OCI-M1 (cell line): ENCODE data around the gene TRAPPC1.

Source experiments
- DNase-seq: peaks from one replicate; lab custom pipeline; 2025; lab: John Stamatoyannopoulos, UW

TRAPPC1 gene

DNA sequence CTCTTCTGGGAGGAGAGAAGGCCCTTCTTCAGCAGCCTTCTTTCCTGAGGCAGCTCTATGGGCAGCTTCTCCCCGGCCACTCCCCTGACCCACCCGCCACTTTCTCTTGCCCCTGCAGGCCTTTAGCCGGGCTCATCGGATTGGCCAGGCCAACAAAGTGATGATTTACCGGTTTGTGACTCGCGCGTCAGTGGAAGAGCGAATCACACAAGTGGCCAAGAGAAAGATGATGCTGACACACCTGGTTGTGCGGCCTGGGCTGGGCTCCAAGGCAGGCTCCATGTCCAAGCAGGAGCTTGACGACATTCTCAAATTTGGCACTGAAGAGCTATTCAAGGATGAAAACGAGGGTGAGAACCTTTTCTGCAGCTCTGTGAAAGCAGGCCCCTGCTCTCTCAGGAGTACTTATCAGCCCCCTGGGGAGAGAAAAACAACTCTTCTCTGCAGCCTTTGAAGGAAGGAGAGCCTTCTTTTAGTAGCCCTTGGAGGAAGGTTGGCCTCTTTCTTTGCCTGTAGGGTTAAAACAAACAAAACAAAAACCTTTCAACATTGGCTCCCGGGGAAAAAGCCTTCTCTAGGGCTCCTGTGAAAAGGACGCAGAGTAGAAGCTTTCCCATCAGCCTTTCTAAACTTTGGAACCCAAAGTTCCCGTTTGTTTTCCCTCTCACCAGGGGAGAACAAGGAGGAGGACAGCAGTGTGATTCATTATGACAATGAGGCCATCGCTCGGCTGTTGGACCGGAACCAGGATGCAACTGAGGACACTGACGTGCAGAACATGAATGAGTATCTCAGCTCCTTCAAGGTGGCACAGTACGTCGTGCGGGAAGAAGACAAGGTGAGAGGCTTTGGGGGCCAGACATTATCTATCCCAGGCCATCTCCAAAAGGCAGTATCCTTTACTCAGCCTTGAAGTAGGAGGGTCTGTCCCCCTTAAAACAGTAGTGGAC, 28.3 kb downstream of the TRAPPC1 start:
- DNase-seq, result no peak

DNA sequence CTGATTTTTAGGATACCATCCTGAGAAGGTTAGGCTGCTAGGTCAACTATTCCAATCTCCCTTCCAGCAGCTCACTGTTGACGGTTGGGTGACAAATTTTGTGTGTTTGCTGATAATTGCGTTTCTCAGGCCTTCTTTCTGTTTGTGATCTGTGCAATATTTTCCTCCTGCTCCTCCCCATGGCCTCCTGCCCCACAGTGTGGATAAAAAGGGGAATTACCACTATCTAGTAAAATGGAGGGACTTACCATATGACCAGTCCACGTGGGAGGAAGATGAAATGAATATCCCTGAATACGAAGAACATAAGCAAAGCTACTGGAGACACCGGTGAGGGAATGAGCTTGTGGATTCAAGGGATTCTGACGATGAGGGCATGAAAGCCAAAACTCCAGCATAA, 34.0 kb downstream of the TRAPPC1 start:
- DNase-seq, result peak; percentile 77

DNA sequence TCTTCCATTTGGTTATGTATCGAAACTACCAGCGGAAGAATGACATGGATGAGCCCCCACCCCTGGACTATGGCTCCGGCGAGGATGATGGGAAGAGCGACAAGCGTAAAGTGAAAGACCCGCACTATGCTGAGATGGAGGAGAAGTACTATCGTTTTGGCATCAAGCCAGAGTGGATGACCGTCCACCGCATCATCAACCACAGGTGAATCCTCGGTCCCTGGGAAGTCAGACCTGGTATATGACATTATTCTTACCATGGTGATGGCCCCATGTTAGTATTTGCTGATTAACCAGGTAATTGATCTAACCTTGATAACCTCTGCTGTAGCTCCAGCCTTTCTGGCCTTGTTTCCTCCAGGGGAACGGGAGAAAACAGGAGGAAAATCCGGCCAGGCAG, 34.7 kb downstream of the TRAPPC1 start:
- no peak for DNase-seq

DNA sequence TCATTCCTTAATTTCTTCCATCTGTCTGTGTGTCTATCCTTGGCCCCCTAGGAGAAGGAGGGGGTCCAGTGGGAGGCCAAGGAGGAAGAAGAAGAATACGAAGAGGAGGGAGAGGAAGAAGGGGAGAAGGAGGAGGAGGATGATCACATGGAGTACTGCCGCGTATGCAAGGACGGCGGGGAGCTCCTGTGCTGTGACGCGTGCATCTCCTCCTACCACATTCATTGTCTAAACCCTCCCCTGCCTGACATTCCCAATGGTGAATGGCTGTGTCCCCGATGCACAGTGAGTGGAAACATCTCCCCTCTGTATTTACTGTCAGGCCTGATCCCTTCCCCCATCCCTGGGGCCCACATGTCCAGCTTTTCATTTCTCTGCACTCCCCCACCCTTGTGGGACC, 36.9 kb downstream of the TRAPPC1 start:
- DNase-seq, result no peak

DNA sequence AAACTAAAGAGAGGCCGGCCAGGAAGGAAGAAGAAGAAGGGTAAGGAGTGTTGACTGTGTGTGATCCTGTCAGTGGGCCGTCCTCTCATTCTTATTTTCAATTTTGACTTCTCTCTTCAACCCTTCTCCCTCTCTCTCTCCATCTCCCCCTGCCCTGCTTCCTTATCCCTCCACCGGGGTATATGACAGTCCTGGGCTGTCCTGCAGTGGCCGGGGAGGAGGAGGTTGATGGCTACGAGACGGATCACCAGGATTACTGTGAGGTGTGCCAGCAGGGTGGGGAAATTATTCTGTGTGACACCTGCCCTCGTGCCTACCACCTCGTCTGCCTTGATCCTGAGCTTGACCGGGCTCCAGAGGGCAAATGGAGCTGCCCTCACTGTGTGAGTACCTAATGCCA, 37.5 kb downstream of the TRAPPC1 start:
- no peak for DNase-seq

DNA sequence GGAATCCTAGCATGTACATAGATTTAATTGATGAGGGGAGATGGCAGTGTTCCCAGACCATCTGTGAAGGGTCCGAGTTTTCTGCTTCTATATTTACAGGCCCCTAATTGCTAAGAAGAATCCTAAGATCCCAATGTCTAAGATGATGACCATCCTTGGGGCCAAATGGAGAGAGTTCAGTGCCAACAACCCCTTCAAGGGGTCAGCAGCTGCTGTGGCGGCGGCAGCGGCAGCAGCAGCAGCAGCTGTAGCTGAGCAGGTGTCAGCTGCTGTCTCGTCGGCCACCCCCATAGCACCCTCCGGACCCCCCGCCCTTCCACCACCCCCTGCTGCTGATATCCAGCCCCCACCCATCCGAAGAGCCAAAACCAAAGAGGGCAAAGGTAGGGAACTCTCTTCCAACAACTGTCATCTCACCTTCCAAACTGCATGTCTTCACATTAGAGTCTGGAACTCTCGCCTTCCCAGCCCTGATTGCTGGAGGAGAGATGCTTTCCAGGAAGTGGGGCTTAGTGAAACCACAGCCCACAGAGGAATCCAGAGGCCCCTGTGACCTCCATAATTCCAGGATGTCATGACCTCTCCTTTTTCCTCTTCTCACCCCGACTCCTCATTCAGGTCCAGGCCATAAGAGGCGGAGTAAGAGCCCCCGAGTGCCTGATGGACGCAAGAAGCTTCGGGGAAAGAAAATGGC, 38.4 kb downstream of the TRAPPC1 start:
- DNase-seq, result no peak

DNA sequence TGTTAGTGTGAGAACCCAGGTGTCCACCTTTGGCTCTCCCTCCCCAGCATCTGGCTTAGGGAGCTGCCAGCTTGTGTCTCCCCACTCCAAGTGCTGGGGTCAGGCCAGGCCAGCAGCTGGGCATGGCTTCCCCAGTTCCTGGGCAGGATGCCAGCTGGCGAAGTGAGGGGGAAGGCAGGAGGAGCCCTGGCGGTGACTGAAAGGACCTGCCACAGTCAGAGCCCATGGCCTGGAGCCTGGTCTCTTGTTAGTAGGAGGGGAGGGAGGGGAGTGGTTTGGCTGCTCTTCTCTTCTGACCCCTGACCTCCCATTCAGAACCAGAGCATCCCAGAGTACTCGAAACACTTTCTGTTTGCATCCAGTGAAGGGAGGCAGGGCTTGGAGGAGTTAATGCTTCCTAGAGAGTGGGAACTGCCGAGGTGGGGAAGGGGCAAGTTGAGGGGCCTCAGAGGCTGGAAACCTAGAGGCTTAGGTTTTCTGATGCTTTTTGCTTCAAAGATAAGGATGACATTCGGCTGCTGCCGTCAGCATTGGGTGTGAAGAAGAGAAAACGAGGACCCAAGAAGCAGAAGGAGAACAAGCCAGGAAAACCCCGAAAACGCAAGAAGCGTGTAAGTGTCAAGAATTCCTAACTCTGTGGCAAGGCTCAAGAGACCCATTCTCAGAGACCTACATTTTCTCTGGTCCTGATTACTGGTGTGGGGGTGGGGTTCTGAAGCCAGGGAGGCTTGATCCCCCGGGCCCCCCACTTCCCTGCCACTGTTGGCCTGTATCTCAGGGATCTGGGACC, 42.4 kb downstream of the TRAPPC1 start:
- DNase-seq, result peak; percentile 42

DNA sequence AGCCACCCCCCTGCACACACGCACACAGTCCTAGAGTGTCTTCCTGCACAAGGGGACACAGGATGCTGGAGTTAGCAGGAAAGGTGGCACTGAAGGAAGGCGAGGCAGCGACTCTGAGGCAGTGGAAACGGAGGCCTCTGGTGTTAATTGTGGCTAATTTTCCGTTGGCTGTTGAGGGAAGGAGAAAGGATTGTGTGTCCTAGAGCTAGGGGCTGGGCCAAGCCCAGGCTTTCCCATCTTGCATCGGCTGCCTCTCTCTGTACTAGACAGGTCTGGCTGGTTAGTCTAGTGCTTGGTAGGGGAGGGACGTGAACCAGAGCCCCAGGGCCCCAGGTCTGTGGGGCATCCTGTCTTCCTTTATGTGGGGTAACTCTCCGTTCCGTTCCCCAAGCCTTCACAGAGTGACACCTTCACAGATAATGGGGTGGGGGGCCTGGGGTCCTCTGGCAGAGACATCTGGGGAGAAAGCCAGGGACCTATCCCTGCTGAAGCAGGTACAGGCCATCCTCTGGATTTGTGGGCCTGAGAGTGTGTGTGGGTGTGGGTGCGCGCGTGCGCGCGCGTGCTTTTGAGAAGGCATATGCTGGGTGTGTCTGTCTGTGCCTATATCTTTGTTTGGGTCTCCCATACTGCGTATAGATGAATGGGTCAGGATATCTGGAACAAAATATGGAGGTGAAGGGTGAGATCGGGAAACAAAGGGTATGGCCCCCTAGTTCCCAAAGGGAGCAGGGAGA, 43.4 kb downstream of the TRAPPC1 start, which contains the start of gene CHD3:
Gene CHD3 (plus strand): TSS at position 606 of the 737 bp plus-strand sequence. CDS start 212 bp downstream, outside the sequence.
- DNase-seq, result no peak

DNA sequence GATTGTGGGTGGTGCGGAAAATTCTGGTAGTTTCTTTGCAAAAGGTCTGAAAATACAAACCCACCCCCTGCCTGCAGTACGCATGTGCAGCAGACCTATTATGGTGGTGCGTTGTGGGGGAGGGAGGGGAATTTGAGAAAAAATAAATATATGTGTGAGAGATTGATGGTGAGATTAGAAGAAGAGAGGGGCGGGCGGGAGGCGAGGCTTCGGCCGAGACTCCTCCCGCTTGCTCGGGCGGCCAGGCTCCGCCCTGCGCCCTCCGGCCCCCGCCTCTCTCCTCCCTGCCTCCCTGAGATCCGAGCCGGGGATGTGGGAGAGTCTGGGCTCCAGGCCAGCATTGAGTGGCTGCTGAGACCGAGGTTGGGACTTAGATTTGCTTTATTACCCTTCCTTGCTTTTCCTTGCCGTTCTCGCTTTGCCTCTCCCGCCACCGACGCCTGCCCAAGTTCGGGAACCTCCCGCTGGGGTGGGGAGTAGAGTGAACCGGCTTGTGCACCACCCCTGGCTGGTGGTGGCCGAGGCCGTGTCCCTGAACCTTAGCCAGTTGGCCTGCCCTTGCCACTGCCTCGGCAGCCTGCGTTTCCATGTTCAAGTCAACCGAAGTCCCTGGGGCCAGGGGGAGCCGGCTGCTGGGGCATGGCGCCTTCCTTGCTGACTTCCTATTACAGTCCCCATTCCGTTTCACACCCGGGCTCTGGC, 44.1 kb downstream of the TRAPPC1 start:
- DNase-seq, result peak; percentile 99

DNA sequence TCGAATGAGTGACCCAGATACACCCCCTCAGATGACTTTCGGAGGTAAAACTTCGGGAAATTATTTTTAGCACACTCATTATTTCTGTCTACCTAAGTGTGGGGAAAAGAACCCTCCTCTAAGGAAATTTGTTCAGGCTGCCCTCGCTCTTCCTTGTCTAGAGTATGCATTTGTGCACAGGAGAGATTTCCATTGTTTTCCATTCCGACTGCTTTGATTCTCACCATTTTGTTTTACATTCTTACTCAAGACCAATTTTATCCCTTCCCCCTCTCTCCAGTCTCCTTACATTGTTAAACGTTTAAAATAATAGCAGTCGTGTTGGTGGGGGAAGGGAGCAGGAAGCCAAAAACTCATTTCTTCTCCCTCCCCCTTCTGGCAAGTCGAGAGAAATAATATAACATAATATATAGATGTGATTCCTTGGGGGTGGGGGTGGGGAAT, 44.7 kb downstream of the TRAPPC1 start:
- DNase-seq, result no peak

DNA sequence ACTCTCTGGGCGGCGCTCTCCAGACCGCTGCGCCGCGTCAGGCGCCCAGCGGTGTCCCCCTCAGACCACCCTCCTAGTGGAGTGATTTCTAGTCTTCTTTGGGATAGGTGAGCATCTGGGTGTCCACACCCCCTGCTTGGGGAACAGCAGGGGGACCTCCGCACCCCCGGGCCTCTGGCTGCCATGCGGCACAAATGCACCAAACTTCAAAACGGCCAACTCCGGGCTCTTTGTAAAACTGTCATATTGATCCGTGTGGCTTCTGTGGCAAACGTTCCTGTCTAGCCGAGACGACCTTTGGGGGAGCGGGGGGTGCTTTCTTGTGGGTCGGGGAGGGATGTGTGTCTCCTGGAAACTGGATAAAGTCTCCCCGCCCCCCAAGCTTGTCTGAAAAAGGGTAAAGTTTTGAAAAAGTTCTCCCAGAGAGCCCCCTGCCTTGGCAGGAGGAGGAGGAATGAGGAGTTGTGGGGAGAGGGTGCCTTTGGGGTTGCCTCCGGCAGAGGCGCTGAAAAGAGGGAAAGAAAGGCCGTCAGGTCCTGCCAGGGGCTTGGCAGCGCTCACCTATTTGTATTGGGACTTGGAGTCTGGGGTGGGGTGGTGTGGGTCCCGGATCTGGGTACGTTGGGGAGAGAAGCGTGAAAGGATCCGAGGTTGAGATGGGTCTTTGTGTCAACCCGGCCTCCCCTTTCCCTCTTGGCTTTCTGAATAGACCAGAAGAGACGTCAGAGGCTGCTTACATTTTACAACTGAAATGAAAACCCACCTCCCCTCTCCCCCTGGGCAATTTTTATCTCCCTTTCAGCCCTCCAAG, 45.3 kb downstream of the TRAPPC1 start:
- peak; percentile 86 for DNase-seq

DNA sequence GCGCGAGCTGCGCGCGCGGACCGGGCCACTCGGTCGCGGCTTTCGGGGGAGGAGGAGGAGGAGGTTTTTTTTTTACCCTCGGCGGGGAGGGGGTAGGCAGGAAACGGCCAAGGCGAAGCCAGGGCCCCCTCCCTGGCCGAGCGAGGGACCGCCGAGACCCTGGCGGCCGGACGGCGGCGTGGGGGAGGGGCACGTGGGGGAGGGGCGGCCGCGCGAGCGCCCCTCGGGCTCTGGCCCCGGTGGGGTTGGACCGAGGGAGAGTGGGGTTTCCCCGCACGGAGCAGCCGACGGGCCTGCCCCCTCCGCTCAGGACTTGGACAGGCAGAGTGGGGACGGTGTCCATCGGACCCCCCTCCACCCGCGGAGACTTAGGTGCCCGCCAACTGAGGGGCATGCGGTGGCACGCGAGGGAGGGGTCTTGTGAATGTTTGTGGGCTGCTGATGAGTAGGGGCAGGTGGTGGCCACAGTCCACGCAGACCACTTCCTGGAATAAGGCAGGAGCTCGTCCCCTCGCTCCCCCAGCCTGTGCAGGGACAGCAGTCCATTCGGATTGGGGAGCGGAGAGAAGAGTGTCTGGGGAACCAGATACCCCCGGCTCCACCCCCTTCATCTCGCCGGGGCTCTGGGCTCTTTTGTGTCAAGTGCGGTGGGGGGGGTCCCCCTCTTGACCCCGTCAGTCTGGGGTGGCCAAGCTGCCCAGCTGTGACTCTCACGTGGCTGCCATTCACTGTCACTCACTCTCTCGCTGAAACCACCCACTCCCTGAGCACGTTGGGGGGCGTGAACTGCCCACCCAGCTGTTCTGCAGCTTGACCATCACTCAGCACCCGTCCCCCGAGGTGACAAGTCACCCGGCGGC, 46.1 kb downstream of the TRAPPC1 start:
- DNase-seq, result peak; percentile 87

DNA sequence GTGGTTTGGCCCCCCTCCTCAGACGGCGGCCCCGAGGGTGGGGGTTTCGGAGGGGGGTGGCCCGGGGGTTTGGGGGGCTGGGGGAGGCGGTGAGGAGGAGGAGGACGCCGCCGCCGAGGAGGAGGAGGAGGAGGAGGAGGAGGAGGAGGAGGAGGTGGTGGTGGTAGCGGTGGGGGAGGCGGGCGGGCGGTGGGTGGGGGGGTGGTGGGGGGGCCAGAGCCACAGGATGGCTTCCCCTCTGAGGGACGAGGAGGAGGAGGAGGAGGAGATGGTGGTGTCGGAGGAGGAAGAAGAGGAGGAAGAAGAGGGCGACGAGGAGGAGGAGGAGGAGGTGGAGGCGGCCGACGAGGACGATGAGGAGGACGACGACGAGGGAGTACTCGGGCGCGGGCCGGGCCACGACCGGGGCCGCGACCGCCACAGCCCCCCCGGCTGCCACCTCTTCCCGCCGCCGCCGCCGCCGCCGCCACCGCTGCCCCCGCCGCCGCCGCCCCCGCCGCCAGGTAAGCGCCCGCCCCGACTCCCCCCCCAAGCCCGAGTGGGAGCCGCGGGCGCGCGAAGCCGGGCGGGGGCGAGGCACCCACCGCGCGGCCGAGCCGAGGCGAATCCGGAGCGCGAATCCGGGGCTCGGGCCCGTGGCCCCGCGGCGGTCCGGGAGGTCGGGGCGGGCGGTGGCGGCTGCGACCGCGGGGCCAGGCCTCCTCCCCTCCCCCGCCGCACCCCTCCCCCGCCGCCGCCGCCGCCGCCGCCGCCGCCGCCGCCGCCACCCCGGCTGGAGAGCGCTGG, 47.0 kb downstream of the TRAPPC1 start:
- DNase-seq, result peak; percentile 57

DNA sequence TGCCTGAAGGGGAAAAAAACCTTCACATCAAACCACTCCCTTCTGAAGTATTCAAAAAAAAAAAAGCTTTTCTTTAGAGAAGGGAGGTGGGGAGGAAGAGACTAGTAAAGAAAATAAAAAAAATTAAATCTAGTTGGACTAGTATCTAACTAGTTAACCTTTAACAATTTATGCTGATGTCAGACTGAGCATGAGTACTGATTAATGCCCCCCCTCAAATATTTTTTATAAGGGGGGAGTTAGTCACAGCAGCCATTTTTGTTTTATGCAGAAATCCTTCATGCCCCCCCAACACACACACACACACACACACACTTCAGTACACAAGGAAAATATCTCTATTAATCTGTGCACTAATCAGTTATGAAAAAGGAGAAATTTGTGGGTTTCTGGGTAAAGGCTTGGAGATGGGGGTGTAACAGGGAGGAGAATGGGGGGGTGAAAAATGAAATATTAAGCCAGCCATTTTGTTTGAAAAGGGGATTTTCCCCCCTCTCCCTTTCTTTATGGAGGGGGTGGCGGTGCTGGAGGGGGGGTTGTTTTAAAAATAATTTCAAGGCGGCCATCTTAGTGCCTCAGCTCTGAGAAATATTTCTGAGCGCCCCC, 47.9 kb downstream of the TRAPPC1 start:
- DNase-seq, result peak; percentile 74

DNA sequence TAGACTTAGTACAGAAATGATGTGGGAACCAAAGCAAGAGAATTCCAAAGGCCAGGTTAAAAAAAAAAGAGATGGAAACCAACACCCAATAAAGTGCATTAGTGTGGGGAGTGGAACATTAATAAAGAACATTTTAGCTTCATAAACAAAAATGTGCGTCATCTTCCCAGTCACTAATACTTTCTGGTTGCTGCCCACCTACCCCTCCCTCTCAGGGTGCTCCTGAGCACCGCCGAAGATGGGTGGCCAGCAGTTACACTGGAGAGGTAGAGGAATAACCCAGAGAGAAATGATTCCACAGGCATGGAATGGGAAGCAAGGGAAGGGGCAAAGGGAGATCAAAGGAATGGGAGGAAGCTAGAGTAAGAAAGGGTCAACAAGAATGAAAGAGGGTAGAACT, 49.1 kb downstream of the TRAPPC1 start:
- no peak for DNase-seq

DNA sequence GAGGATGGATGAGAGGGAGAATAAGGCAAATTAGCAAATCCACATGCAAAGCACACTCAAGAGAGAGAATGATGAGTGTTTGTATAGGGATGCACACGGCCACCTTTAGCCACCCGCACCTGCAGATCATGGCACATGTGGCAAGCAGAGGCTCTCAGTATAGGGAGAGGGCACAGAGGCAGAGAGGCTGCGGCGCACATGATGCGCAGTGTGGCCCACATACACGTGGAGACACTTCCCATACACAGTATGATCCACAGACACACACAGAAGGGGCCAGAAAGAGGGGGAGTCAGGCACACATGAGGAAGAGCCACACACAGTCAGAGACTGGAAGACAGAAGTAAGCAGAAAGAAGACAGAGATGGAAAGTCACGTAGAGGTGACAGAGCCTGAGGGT, 49.7 kb downstream of the TRAPPC1 start:
- DNase-seq, result no peak

DNA sequence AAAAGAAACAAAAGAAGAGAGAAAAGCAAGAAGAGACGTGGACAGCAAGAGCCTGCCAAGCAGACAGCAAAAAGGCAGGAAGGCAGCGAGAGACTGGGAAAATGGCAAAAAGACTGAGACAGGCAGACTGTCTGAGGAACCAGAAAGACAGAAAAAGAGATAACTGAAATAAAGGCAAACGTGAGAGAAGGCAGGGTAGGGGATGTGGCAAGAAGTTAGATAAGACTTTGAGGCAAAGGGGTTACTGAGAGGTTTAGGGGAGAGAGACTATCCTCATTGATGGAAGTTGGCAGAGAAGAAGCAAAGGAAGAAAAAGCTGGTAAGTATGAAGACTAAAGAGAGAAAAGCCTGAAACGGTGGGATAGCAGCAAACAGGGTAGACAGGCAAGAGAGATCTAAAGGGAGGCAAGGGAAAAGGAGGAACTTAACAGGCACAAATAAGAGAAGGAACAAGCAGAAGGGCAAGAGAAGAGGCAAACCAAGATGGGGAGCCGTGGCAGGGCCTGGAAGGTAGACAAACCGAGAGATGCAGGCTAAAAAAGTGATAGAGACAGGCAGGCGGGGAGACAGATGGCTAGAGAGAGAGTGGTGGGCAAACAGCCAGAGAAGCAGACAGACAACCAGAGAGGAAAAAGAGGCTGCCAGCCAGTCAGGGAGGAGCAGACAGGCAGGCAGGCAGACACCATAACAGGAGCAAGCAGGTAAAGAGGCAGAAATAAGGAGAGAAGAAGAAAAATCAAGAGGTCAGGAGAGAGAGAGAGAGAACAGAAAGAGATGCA, 50.3 kb downstream of the TRAPPC1 start:
- DNase-seq, result peak; percentile 74
